Transverse colon (tissue), 4 donors: ENCODE measurements around the gene GNG11. TPM values are rescaled to one million over a fixed set of nuclear protein-coding genes. Genes with fewer than 3 reads are reported as not detected.
A peak's percentile ranks its signal among the peaks of the same experiment; 100 is the strongest.

Experiments
- DNase-seq: peaks from one replicate; pipeline ENCODE4 v3.0.0-alpha.2; 2019
- H3K27ac ChIP-seq, 4 donors: fragments of 200-600 bp; sonication (generic); 2 replicates each; pipeline ENCODE4 v1.5.1; 2016 to 2018; ENCODE audit warnings: inconsistent platforms in 4 of 4
- H3K27me3 ChIP-seq: fragments of 200-600 bp; sonication (generic); 2 replicates; pipeline ENCODE4 v1.5.1; 2017; ENCODE audit warnings: inconsistent platforms
- H3K36me3 ChIP-seq, 4 donors: fragments of 200-600 bp; sonication (generic); 2 replicates each; pipeline ENCODE4 v1.5.1; 2017 to 2019; ENCODE audit warnings: inconsistent platforms in 4 of 4
- H3K4me1 ChIP-seq, 4 donors: fragments of 200-600 bp; sonication (generic); 2 replicates each; pipeline ENCODE4 v1.5.1; 2017 to 2020; ENCODE audit warnings: inconsistent platforms in 4 of 4
- H3K4me3 ChIP-seq, 4 donors: fragments of 200-600 bp; sonication (generic); 1 replicate in 1 of 4; 2 replicates in 3 of 4; pipeline versions ENCODE4 v1.5.1 to v1.6.1; 2017 to 2019; ENCODE audit warnings: inconsistent platforms in 4 of 4
- H3K9me3 ChIP-seq, 2 donors: fragments of 200-600 bp; sonication (generic); 2 replicates each; pipeline ENCODE4 v1.5.1; 2017 to 2019; ENCODE audit warnings: inconsistent platforms in 2 of 2
- EP300 ChIP-seq: sonication (generic); formaldehyde crosslinking; IDR thresholded peaks from one replicate; pipeline ENCODE4 v1.6.1; 2017; ENCODE audit warnings: antibody characterized with exemption, low read depth
- POLR2A ChIP-seq: fragments of 450-650 bp; IDR thresholded peaks from one replicate; pipeline ENCODE4 v1.6.1; 2016; ENCODE audit warnings: antibody characterized with exemption, mild to moderate bottlenecking, moderate library complexity
- POLR2AphosphoS5 ChIP-seq, 3 donors: sonication (generic); formaldehyde crosslinking; IDR thresholded peaks; one replicate each; pipeline ENCODE4 v1.6.1; 2016; ENCODE audit warnings: antibody characterized with exemption in 3 of 3
- WGBS, 2 donors: methylation state at CpG; one replicate each; pipeline ENCODE4 v1.1.5; 2018; ENCODE audit warnings: low coverage in 1 of 2; 5-methylcytosine and 5-hydroxymethylcytosine counted together
- in situ Hi-C, 4 donors: fragments of 200-750 bp; cut with MboI; loops; one replicate each; pipeline versions ENCODE4 v1.15.0 to v1.15.1; 2017; ENCODE audit warnings: low sequenced_read_pairs in 3 of 4, low pct_ligation_motif_present in 1 of 4, low pct_unique_long_range_greater_than_20kb in 1 of 4
- intact Hi-C: fragments of 100-400 bp; cut with DNase I; formaldehyde crosslinking; loops from one replicate; pipeline ENCODE4 v1.15.1; 2023; ENCODE audit warnings: low total_unique reads
- total RNA-seq, 4 donors: library from RNA; depleted of rRNA; stranded (reverse); fragments of >200 nt; gene quantifications; one replicate each; pipeline ENCODE4 v1.1.0, GENCODE V29; 2016
- TF ChIP-seq, protein P1 (sequence below), 5 experiments: fragments of 200-600 bp in 3 of 5; fragments of 450-650 bp in 2 of 5; sonication (generic) in 3 of 5; IDR thresholded peaks; 1 replicate in 2 of 5; 2 replicates in 3 of 5; pipeline ENCODE4 v1.5.1; 2016 to 2017; ENCODE audit warnings: antibody characterized with exemption in 5 of 5, inconsistent platforms in 3 of 5, mild to moderate bottlenecking in 2 of 5, moderate library complexity in 1 of 5

GNG11 gene
- total RNA-seq, 4 donors from 2014 or later: 3.0 to 6.2 (median 4.7) TPM

GRCh38 chr7:93894966-93895640 lies 26.4 kb upstream of the GNG11 start:
- intact Hi-C loops: no loop called here
- WGBS, 2 donors: 81 to 84% methylated on average over 3 of the region's 3 CpGs
- H3K27ac ChIP-seq: no peak overlapping the region

GRCh38 chr7:93895859-93896600 lies 25.5 kb upstream of the GNG11 start:
- intact Hi-C loops (no loop called here), in situ Hi-C loops (loop anchor here in 1 of 4 donors (25.0 kb wide), 1 partner anchor 191 kb away; no protein-coding TSS in a partner anchor)
- DNase-seq: no peak
- TF ChIP-seq, protein P1, sequence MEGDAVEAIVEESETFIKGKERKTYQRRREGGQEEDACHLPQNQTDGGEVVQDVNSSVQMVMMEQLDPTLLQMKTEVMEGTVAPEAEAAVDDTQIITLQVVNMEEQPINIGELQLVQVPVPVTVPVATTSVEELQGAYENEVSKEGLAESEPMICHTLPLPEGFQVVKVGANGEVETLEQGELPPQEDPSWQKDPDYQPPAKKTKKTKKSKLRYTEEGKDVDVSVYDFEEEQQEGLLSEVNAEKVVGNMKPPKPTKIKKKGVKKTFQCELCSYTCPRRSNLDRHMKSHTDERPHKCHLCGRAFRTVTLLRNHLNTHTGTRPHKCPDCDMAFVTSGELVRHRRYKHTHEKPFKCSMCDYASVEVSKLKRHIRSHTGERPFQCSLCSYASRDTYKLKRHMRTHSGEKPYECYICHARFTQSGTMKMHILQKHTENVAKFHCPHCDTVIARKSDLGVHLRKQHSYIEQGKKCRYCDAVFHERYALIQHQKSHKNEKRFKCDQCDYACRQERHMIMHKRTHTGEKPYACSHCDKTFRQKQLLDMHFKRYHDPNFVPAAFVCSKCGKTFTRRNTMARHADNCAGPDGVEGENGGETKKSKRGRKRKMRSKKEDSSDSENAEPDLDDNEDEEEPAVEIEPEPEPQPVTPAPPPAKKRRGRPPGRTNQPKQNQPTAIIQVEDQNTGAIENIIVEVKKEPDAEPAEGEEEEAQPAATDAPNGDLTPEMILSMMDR (IDR thresholded peaks at IDR 0.05): no peak
- TF ChIP-seq EP300 (no peak), POLR2AphosphoS5 (IDR thresholded peaks at IDR 0.05) (no peak), POLR2A (no peak)
- Histone ChIP-seq H3K9me3 (no peaks in the 10 kb centered on the region), H3K36me3 (no peaks in the 10 kb centered on the region), H3K27ac (no peak overlapping the region), H3K4me3 (no peak overlapping the region), H3K4me1 (no peaks in the 10 kb centered on the region), H3K27me3 (peaks cover 5% of the 10 kb centered on the region)
- WGBS, 2 donors: 61 to 77% methylated on average over 4 of the region's 4 CpGs

More at GRCh38 chr7:93894966-93895640, 26.4 kb upstream of the GNG11 start:
- no peak overlapping the region for H3K4me3 ChIP-seq
- peaks cover 0 to 2% (median 0%) of the 10 kb centered on the region in 4 donors for H3K4me1 ChIP-seq
- in situ Hi-C loops: loop anchor here in 1 of 4 donors (25.0 kb wide), 1 partner anchor 192 kb away; no protein-coding TSS in a partner anchor
- TF ChIP-seq, protein P1 (IDR thresholded peaks at IDR 0.05): no peak
- TF ChIP-seq EP300 (no peak), POLR2AphosphoS5 (IDR thresholded peaks at IDR 0.05) (no peak), POLR2A (no peak)
- no peaks in the 10 kb centered on the region for H3K36me3 ChIP-seq
- DNase-seq: no peak
- H3K27me3 ChIP-seq: peaks cover 15% of the 10 kb centered on the region
- no peaks in the 10 kb centered on the region for H3K9me3 ChIP-seq

- no peak for TF ChIP-seq POLR2AphosphoS5 (IDR thresholded peaks at IDR 0.05)
- no peak for TF ChIP-seq EP300
- no peak for TF ChIP-seq POLR2A
- TF ChIP-seq, protein P1 (IDR thresholded peaks at IDR 0.05): no peak
- intact Hi-C loops (no loop called here), in situ Hi-C loops (loop anchor here in 1 of 4 donors (25.0 kb wide), 1 partner anchor 190 kb away; no protein-coding TSS in a partner anchor)
- Histone ChIP-seq H3K4me3 (no peak overlapping the region), H3K27ac (no peak overlapping the region), H3K27me3 (no peaks in the 10 kb centered on the region), H3K9me3 (no peaks in the 10 kb centered on the region), H3K36me3 (no peaks in the 10 kb centered on the region), H3K4me1 (no peaks in the 10 kb centered on the region)
- no peak for DNase-seq
- WGBS, 2 donors: 52% methylated on average over 2 of the region's 2 CpGs
Observed at GRCh38 chr7:93897680-93898079, 23.9 kb upstream of the GNG11 start.

- Histone ChIP-seq H3K4me3 (no peak overlapping the region), H3K27ac (no peak overlapping the region), H3K9me3 (no peaks in the 10 kb centered on the region), H3K27me3 (no peaks in the 10 kb centered on the region), H3K36me3 (no peaks in the 10 kb centered on the region), H3K4me1 (no peaks in the 10 kb centered on the region)
- TF ChIP-seq POLR2A (no peak), EP300 (no peak)
- TF ChIP-seq, protein P1 (IDR thresholded peaks at IDR 0.05): peak; percentile 47 to 74 (median 64)
- DNase-seq: no peak
- intact Hi-C loops (loop anchor here (10.0 kb wide), 1 partner anchor 102 kb away; the partner anchor contains the start of gene BET1), in situ Hi-C loops (loop anchor here in 1 of 4 donors (10.0 kb wide), 1 partner anchor 182 kb away; no protein-coding TSS in a partner anchor)
- 100% methylated on average over 1 of the region's 1 CpG for WGBS, 2 donors
Observed at GRCh38 chr7:93902777-93903423, 18.6 kb upstream of the GNG11 start.
